ENCODE data around the gene FAM47E.
A peak's percentile ranks its signal among the peaks of the same experiment; 100 is the strongest.

Gene FAM47E

GRCh38 chr4:76305033-76305687, 53.6 kb downstream of the FAM47E start:
- DNase-seq, result peak; percentile 71

- peak; percentile 53 for DNase-seq
Measured at GRCh38 chr4:76305971-76306881, 54.7 kb downstream of the FAM47E start, which contains the start of gene STBD1. TSS of gene STBD1 (plus strand) at chr4:76306733. CDS start at chr4:76306770, 37 bp downstream.

GRCh38 chr4:76306882-76307659, 55.5 kb downstream of the FAM47E start:
- DNase-seq, result peak; percentile 42

GRCh38 chr4:76307660-76308014, 56.1 kb downstream of the FAM47E start:
- no peak for DNase-seq

- DNase-seq, result no peak
Measured at GRCh38 chr4:76308548-76308947, 57.0 kb downstream of the FAM47E start.

GRCh38 chr4:76309939-76310550, 58.5 kb downstream of the FAM47E start:
- no peak for DNase-seq

GRCh38 chr4:76310683-76311082, 59.2 kb downstream of the FAM47E start:
- DNase-seq, result no peak

GRCh38 chr4:76311896-76312331, 60.4 kb downstream of the FAM47E start:
- no peak for DNase-seq

GRCh38 chr4:76312457-76312856, 60.9 kb downstream of the FAM47E start:
- DNase-seq, result no peak

GRCh38 chr4:76313547-76313946, 62.0 kb downstream of the FAM47E start:
- no peak for DNase-seq

GRCh38 chr4:76315267-76315918, 63.9 kb downstream of the FAM47E start:
- DNase-seq, result no peak

GRCh38 chr4:76316131-76316530, 64.6 kb downstream of the FAM47E start:
- DNase-seq, result no peak

- no peak for DNase-seq
Measured at GRCh38 chr4:76322236-76322635, 70.7 kb downstream of the FAM47E start.

- DNase-seq, result no peak
Measured at GRCh38 chr4:76325072-76325471, 73.6 kb downstream of the FAM47E start.

- no peak for DNase-seq
Measured at GRCh38 chr4:76326515-76326914, 75.0 kb downstream of the FAM47E start.
